Mesenteric fat pad (tissue), 1 donor: Measurements from ENCODE around the gene ACOT7. TPM values are rescaled to one million over a fixed set of nuclear protein-coding genes. Genes with fewer than 3 reads are reported as not detected.

Experiments
- DNase-seq: peaks from one replicate; pipeline ENCODE4 v3.0.0-alpha.2; 2020; ENCODE audit warnings: low spot score
- total RNA-seq: library from RNA; stranded (reverse); fragmentation: NEBNext Ultra II Directional; extraction: Animal tissue kit (Norgen Biotek cat#: 25700); gene quantifications from one replicate; pipeline ENCODE4 v1.2.1, GENCODE V29; 2021
- donor health status: DM: yes; HTN: yes; CAD: no.

Gene ACOT7
- total RNA-seq, 1 donor from 2014 or later: 9.6 TPM

DNA sequence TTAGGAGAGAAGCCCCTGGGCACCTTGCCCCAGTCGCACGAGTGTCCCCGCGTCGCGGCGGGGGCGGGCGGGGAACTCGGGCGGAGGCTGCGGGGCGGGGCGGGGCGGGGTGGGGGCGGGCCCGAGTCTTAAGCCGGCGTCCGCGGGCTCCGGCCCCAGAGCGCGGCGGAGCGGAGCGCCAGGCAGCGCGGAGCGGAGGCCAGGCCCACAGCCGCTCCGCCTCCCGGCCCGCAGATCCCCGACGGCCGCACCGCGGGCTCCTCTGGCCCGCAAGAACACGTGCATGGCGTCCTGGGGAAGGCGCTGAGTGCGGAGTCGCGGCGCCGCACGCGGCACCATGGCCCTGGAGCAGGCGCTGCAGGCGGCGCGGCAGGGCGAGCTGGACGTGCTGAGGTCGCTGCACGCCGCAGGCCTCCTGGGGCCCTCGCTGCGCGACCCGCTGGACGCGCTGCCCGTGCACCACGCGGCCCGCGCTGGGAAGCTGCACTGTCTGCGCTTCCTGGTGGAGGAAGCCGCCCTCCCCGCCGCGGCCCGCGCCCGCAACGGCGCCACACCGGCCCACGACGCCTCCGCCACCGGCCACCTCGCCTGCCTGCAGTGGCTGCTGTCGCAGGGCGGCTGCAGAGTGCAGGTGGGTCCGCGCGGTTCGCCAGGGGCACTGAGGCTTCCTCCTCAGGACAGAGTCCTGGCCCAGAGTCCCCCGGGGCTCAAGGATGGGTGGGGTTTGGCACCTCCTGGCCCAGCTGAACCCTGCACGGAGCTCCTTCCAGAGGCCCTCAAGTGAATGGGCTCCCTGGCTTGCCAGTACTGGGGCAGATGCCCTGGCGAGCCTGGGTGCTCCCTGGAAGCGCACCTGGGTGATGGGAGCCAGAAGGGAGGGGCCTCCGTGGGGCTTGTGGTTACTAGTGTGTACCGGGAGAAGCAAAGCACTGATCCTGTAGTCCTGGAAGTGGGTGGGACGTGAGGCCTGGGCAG, 31.3 kb upstream of the ACOT7 start, which contains the start of gene ESPN:
TSS of gene ESPN (plus strand) at position 158 of the 975 bp plus-strand sequence. CDS start at position 338, 180 bp downstream.
- no peak for DNase-seq

DNA sequence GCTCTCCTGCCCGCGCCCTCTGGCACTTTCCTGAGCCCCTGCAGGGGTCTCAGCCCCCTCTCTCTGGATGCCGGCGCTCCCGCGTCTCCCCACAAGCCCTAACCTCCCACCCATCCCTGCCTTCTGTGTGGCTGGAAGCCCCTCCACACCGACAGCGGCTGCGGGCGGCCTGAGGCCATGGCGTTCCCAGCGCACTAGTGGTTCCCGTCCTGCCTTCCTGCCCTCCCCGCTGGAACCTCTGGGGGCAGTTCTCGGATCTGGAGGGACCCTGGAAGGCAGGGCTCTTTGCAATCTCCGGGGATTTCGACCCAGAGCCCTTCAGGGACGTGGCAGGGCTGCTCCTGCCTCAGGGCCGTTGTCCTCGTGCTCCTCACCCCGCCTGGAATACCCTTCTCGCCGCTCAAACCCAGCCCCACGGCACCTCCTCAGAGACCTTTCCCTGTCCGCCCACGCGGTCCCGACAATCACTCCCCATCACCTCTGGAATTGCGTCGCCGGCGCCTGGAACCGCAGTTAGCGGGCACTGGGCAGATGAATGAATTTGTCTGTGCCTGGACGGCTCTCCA, 30.5 kb upstream of the ACOT7 start:
- no peak for DNase-seq

DNA sequence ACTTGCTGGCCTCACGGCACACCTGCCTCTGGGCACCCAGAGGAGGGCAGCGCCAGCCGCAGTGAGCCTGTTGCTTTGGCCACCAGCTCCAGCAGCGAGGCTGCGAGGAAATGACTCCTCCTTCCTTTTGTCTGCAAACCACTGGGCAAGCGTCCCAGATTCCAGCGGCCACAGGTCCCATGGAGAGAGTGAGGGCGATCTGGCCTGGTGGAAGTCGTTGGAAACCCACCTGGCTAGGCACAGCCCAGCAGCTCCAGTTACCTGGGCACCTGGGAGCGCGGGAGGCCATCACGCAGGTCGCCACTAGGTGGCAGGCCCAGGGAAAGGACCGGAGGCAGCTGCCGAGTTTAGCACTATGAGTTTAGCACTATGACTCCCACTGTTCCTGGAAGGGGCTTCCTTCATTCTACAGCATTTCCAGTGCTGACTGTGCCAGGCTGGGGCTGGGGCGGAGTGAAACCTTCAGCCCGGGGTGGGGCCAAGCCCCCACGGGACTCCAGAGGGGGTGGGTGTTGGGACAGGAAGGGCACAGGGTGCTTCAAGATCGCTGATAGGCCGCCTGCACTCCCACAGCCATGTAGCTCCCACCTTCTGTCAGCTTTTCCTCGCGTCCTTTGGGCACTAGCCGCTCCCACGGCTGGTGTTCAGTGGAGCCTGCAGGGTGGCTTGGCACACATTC, 29.9 kb upstream of the ACOT7 start:
- DNase-seq: no peak

DNA sequence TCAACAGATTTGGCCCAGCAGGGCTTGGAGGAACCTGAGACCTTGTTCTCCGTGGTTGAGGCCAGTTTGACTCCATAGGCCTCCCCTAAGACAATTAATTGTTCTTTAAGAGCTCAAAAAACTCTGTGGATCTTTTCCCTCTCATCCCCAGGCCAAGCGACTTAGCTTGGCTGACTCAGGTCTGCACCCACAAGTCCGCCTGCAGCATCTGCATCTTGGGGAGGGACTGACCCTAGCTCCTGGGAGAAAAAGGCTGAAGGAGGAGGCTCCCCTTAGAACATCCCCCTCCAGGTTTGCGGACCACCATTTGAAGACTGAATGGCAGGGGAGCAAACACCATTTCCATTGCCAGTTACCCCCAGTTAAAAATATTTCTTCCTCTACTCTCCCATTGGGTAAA, 27.7 kb upstream of the ACOT7 start:
- DNase-seq: no peak

DNA sequence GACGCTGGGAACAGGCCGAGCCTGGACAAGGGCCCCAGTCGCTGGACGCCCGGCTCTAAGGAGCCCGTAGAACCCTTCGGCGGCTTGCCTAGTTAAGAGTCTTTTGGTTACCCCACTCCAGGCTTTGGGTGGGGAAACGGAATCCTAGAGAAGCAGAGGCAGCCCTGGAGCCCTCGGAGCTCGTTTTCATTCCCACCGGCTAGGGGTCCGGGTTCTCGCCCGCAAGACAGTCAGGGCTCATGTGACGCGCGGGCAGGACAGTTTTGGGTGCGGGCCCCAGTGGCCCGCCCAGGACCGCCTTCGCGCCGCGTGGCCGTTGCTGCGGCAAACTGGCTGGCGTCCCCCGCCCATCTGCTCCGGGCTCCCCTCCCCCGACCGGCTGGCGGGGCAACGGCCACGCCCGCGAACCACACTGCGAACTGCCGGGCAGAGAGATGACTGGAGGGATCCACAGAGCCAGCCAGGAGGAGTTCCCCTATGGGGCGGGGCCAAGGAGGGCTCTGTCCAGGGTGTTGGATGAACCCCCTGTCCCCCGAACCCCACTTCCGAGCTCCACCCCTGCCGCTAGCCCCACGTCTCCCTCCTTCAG, 27.0 kb upstream of the ACOT7 start:
- DNase-seq: no peak

DNA sequence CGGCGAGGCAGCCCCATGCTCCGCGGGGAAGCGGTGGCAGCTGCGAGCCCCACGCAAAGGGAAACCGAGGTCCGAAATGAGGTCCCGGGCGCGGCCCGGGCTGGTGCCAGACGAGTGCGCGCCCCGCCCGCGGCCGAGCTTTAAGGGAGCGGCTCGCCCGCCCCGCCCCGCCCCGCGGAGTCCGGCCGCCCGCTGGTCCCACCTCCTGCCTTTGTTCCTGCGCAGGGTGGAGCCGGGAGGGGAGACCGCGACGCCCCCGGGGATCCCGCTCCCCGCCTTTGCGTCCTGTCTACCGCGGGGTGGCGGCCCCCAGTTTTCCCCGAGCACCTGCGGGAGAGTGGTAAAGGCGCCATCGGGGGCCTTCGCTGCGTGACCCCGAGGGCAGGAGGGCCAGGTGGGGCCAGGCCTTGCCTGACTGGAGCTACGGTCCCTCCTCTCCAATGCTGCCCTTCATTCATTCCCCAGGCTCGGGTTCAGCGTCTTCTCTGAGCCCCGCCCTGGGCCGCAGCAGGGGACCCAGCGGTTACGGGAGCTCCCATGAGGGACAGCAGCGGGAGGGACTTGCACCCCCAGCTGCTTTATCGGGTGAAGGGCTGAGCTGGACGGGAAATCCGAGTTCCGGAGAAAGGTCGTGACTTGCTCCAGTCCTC, 26.4 kb upstream of the ACOT7 start, which contains the start of gene HES2:
TSS of gene HES2 (minus strand) at position 116 of the 650 bp plus-strand sequence. CDS start at position 17, 99 bp downstream.
- no peak for DNase-seq

DNA sequence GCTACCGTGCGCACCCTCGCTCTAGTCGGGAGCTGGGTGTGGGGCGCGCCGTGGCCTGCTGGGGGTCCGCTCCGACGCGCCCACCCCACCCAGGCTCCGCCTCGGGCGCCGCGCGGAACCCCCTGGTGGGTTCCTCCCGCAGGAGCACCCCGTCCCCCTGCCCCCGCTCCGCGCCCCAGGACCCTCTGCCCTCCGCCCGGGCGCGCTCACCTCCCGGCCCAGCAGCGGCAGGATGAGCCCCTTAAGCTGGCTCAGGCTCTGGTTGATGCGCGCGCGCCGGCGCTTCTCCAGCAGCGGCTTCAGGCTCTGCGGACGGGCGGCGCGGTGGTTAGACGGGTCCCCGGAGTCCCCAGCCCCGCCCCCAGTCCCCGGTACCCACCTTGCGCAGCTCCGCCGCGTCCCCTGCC, 25.8 kb upstream of the ACOT7 start:
- DNase-seq: no peak

DNA sequence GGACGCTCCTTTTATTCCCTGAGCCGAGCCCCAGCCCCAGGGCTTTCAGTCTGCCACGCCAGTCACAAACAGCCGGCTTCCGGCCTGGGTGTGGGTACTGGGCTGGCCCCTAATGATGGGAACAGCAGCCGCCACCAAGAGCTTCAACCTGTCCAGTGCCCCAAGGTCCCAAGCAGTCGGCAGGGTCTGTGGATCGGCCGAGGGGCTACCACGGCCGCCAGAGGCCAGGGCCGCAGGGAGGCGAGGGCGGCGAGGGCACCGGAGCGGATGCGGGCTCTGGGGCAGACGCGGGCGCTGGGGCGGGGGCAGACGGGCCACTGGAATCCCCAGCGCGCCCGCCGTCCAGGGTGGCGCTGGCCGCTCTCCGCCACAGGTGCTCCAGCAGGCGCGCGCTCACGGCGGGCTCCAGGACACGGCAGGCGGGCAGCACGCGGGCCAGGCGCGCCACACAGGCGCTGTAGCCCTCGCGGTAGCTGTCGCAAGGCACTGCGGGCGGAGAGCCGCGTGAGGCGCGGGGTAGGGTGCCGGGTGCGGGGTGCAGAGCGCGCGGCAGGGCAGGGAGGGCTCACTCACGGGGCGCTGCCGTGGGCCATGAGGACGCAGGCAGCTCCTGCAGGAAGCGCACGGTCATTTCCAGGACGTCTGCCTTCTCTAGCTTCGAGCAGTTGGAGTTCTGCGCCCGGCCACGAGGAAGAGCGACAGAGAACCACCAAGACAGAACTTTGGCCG, 25.3 kb upstream of the ACOT7 start:
- no peak for DNase-seq

DNA sequence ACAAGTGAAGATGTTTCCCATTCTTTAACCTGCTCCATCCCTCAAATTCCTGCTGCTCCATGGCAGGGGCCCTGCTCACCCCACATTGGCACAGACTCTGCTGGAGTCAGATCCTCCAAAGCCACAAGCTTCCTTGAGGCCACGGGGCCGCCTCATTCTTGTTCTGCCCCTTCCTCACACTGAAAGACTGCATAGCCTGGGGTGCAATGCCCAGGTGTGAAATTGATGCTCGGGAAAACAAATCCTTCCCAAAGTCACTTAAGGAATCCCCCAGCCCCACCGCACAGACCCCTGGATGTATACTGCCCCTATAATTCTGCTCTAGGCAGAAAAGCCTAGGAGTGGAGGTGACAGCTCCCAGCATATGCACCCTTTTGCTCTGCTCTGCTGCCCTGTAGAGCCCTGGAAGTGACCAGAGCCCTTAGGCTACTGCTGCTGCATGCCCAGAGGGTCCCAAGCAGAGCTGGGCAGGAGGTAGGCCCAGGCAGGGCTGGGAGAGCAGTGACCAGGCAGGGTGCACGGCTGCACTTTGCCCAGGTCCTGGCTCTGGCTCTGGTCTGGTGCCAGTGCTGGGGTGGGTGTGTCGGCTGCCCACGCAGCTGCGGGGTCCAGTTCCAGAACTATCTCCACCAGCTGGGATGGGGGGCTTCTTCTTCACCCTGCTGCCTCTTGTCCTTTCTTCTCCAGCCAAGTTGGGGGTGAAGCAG, 24.5 kb upstream of the ACOT7 start:
- DNase-seq: no peak

DNA sequence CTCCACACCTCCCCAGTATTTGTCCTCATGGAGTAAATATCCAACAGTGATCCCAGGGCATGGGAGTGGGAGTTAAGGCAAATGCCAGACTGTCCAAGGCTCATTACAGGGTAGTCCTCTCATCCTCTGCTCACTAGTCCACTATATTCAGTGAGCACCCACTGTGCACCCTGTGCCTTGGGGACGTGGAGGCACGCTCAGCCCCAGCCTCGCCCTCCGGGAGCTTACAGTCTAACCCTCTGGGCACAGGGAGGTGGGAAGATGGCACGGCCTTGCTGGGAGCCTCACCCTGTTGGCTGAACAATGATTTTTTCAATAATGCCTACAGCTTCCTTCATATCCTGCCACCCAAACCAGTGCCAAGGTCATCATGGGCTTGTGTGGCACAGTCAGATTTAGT, 23.3 kb upstream of the ACOT7 start:
- no peak for DNase-seq

DNA sequence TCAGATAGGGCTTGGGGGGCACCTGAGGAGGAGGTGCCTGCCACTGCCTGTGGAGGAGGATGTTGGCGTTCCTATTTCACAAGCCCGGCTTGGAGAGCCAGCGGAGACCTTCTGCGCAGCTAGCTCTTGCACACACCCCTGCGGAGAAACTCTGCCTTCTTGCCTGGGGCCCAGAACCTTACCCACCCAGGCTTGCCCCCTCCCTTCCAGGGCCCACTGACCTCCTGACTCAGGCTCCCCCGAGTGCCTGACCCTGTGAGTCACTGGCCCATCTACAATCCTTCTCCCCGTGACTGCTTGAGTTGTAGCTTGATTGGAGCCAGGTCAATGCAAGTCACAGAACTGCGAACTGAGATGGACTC, 22.7 kb upstream of the ACOT7 start:
- DNase-seq: no peak

DNA sequence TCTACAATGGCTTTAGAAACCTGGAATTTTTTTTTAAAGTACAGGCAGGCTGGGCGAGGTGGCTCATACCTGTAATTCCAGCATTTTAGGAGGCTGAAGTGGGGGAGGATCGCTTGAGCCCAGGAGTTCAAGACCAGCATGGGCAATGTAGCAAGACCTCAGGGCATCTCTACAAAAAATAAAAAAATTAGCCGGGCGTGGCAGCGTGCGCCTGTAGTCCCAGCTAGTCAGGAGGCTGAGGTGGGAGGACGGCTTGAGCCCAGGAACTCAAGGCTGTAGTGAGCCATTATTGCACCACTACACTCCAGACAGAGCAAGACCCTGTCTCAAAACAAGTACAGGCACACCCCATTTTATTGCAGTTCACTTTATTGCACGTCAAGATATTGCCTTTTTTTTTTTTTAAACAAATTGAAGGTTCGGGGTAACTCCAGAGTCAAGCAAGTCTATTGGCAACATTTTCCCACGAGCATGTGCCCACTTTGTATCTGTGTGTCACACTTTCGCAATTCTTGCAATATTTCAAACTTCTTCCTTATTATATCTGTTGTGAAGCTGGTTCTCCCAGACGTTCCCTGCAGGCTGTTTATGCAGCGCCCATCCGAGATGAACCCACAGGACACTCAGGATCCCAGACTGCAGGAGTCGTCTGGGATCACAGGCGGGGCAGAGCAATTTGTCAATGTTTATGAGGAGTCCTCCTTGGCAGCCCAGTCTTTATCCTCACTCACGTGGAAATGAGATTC, 21.5 kb upstream of the ACOT7 start:
- no peak for DNase-seq

DNA sequence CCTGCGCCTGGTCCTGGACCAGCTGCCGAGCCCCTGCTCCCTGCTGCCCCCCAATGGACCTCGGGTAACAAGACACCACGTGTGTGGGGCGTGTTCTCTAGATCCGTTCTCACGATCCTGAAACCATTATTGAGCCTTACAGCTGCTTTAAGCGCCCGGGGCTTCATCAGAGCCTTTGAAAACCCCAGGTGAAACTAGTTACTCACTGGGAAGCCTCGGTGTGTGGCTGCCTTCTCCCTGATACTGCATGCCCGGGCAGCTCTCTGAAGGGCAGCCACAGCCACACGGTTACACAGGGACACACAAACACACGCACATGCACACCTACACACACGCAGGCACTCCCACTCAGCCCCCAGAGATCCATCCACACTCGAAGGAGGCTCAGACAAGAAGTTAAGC, 20.9 kb upstream of the ACOT7 start:
- DNase-seq: no peak

DNA sequence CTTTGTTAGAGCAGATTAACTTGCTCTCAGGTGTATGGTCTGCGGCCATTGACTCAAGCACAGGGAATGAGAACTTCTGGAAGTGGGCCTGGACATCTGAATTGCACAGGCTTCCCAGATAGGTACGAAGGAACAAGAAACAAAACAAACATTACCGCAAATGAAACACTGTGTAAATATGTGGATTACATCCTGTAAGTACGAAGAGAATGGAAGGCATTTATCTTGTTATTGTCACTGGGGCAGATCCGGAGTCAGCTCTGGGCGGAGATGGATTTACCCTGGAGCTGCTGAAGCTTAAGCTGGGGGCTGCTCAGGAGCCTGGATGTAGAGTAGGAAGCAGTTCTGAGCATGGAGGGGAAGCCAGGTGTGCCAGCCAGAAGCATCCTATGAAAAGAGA, 19.3 kb upstream of the ACOT7 start:
- no peak for DNase-seq

DNA sequence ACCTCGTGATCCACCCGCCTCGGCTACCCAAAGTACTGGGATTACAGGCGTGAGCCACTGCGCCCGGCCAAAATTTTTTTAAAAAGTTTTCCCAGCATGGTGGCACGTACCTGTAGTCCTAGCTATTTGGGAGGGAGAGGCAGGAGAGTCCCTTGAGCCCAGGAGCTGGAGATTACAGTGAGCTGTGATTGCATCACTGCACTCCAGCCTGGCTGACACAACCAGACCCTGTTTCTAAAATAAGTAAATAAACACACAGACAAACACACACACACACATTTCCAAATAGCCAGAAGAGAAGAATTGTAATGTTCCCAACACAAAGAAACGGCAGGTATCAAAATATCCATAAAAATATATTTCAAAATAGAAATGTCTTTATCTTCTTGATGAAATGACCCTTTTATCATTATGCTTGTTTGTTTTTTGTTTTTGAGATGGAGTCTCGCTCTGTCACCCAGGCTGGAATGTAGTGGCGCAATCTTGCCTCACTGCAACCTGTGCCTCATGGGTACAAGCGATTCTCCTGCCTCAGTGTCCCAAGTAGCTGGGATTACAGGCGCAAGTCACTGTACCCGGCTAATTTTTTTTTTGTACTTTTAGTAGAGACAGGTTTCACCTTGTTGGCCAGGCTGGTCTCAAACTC, 16.8 kb upstream of the ACOT7 start:
- no peak for DNase-seq

DNA sequence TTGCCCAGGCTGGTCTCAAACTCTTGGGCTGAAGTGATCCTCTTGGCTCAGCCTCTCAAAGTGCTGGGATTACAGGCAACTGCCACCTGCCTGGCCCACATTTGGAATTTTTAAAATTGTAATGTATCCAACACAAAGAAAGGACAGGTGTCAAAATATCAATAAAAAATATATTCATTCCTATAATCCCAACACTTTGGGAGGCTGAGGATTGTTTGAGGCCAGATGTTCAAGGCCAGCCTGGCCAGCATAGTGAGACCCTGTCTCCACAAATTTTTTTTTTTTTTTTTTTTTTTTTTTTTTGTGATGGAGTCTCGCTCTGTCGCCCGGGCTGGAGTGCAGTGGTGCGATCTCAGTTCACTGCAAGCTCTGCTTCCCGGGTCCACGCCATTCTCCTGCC, 16.2 kb upstream of the ACOT7 start:
- no peak for DNase-seq

DNA sequence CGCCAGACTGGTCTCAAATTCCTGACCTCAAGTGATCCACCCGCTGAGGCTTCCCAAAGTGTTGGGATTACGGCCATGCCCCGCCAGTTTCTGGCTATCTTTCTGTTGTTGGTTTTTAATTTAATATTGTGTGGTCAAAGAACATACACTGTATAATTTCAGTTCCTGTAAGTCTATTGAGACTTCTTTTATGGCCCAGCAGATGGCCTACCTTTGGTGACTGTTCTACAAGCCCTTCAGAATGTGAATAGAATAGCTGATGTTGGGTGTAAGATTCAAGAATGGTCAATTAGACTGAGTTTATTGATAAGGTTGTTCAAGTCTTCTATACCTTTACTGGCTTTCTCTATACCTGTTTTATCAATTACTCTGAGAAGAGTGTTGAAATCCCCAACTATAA, 15.5 kb upstream of the ACOT7 start:
- DNase-seq: no peak

DNA sequence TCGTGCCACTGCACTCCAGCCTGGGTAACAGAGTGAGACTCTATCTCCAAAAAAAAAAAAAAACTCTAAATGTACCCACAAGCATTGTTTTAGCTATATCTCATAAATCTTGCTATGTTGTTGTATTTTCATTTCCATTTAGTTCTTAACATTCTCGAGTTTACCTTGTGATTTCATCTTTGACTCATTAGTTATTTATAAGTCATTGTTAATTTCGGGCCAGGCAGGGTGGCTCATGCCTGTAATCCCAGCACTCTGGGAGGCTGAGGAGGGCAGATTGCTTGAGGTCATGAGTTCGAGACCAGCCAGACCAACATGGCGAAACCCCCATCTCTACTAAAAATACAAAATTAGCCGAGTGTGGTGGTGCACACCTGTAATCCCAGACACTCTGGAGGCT, 14.5 kb upstream of the ACOT7 start:
- no peak for DNase-seq

DNA sequence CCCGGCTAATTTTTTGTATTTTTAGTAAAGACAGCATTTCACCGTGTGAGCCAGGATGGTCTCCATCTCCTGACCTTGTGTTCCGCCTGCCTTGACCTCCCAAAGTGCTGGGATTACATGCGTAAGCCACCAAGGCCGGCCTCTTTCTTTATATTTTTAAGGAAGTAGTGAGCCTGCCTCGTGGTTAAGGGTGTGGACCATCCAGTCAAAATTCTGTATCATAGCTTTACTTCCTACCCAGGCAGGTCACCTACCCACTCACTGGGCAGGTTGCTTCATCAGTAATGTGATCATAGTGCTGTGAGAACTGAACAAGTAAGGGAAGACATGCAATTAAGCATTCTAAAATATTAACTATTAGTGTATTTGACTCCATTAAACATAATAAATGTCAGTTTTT, 8.1 kb upstream of the ACOT7 start:
- DNase-seq: no peak
